ENCODE data around the gene CTBP2. TPM values are rescaled to one million over a fixed set of nuclear protein-coding genes. Genes with fewer than 3 reads are reported as not detected.
"Not testable (repeated sequence)": the region's sequence is repeated elsewhere in the genome, so short reads cannot be mapped to it uniquely, and the experiment has no call there.

CTBP2 gene
- total RNA-seq, 3 donors from 2014 or later: 53.1 to 91.2 (median 65.9) TPM

GRCh38 chr10:125153703-125154490, 6.5 kb downstream of the CTBP2 start:
- peak overlapping the region in 1 of 3 donors; percentile 61 for H3K4me3 ChIP-seq
- H3K4me1 ChIP-seq: peaks cover 5 to 34% of the 10 kb centered on the region in 2 donors

DNA sequence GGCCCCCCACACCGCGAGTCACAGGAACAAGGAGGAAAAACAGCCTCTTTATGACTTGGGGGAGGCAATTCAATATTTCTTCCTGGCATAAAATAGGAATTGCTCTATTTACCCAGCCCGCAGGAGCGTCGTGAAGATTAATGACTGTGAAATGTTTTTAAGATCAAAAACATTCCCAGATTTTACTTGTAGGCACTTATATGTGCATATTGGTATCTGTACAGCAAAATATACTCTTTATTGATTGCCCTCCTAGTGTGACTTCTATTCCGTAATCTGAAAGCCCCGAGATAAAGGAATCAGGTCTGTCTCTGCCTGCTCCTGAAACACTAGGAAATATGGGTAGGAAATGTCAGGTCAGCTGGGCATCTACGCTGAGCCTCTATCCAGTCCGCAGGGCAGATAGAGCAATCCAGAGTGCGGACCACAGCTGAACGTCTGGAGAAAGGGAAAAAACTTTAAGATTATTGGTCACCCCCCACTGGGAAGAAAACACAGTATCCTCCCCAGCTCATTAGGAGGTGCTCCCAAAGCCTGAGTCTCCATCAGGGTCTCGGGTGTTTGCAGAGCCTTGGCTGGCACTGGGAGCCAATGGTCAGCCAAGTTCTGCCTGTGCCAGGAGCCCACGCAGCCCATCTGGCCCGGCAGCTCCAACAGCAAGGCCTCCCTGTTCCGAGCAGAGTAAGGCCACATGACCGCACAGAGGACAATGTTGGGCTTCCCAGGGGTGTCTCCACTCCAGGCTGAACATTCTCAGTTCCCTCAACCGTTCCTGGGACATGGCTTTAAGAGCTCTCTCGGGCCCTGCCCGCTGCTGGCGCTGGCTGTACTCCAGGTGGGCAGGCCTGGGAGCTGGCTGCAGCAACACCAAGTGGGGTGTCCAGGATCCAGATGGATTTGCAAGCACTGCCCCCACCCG, 7.7 kb downstream of the CTBP2 start:
- peak overlapping the region; percentile 87 to 99 for H3K27ac ChIP-seq
- no peaks in the 10 kb centered on the region for H3K36me3 ChIP-seq
- H3K27me3 ChIP-seq: no peaks in the 10 kb centered on the region
- peak in 1 of 3 donors; percentile 7 for TF ChIP-seq CTCF (IDR thresholded peaks at IDR 0.05)
- no peak for TF ChIP-seq POLR2AphosphoS5 (IDR thresholded peaks at IDR 0.05)
- no peak for TF ChIP-seq POLR2A (IDR thresholded peaks at IDR 0.05)
- no peaks in the 10 kb centered on the region for H3K9me3 ChIP-seq
- intact Hi-C loops (cut with DNase I; ENCODE audit: low total_unique reads): no loop called here
- peak in 1 of 2 donors; percentile 66 for DNase-seq (ENCODE audit: low spot score in 2 of 2)
- peaks cover 5 to 38% of the 10 kb centered on the region in 2 donors for H3K4me1 ChIP-seq
- peak overlapping the region in 2 of 3 donors; percentile 47 to 61 for H3K4me3 ChIP-seq

More at GRCh38 chr10:125153703-125154490, 6.5 kb downstream of the CTBP2 start:
- intact Hi-C loops (cut with DNase I; ENCODE audit: low total_unique reads): no loop called here
- Histone ChIP-seq H3K27ac (peak overlapping the region; percentile 87 to 99), H3K9me3 (no peaks in the 10 kb centered on the region), H3K36me3 (no peaks in the 10 kb centered on the region), H3K27me3 (no peaks in the 10 kb centered on the region)
- TF ChIP-seq POLR2A (IDR thresholded peaks at IDR 0.05) (no peak), POLR2AphosphoS5 (IDR thresholded peaks at IDR 0.05) (no peak), CTCF (IDR thresholded peaks at IDR 0.05) (no peak)
- peak in 1 of 2 donors; percentile 43 for DNase-seq (ENCODE audit: low spot score in 2 of 2)

- no peak for TF ChIP-seq POLR2AphosphoS5 (IDR thresholded peaks at IDR 0.05)
- H3K27me3 ChIP-seq: no peaks in the 10 kb centered on the region
- peak overlapping the region in 2 of 3 donors; percentile 47 to 61 for H3K4me3 ChIP-seq
- peaks cover 8 to 47% of the 10 kb centered on the region in 2 donors for H3K4me1 ChIP-seq
- no peaks in the 10 kb centered on the region for H3K36me3 ChIP-seq
- no peaks in the 10 kb centered on the region for H3K9me3 ChIP-seq
- intact Hi-C loops (cut with DNase I; ENCODE audit: low total_unique reads): no loop called here
- no peak for DNase-seq (ENCODE audit: low spot score in 2 of 2)
- peak overlapping the region; percentile 87 to 99 for H3K27ac ChIP-seq
Observed at GRCh38 chr10:125151553-125152449, 8.6 kb downstream of the CTBP2 start.

- Histone ChIP-seq H3K9me3 (no peaks in the 10 kb centered on the region), H3K27ac (peak overlapping the region; percentile 87 to 99), H3K27me3 (no peaks in the 10 kb centered on the region), H3K36me3 (no peaks in the 10 kb centered on the region), H3K4me3 (no peak overlapping the region), H3K4me1 (peaks cover 9 to 46% of the 10 kb centered on the region in 2 donors)
- no peak for TF ChIP-seq POLR2A (IDR thresholded peaks at IDR 0.05)
- no peak for TF ChIP-seq POLR2AphosphoS5 (IDR thresholded peaks at IDR 0.05)
- no peak for TF ChIP-seq CTCF (IDR thresholded peaks at IDR 0.05)
- intact Hi-C loops (cut with DNase I; ENCODE audit: low total_unique reads): no loop called here
- DNase-seq (ENCODE audit: low spot score in 2 of 2): no peak
Observed at GRCh38 chr10:125151170-125151552, 9.2 kb downstream of the CTBP2 start.

DNA sequence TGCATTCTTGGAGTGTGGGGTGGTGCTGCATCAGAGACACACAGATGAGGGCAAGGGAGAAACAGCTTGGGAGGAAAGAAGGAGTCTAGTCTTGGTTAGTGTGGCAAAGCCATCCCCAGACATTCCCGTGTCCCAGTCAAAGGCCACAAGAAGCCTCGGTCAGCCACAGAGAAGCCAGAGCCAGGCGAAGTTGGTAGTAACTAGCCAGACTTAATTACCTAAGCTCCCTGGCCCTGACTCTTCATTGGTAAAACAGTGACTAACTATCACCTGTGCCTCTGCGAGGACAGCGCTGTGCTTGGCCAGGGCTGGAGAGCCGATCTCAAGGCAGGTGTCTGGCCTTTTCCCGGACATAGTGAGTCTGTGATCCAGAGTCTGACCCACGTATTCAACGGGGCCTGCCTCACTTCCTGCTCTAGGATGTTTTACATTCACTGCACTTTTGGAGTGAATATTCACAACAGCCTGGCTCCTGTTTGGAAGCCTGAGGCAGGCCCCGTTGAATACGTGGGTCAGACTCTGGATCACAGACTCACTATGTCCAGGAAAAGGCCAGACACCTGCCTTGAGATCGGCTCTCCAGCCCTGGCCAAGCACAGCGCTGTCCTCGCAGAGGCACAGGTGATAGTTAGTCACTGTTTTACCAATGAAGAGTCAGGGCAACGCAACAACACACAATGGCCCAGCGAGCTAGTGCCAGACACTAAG, 9.8 kb downstream of the CTBP2 start:
- H3K4me3 ChIP-seq; H3K9me3 ChIP-seq; H3K27me3 ChIP-seq; intact Hi-C loops (cut with DNase I; ENCODE audit: low total_unique reads); H3K36me3 ChIP-seq; DNase-seq (ENCODE audit: low spot score in 2 of 2): not testable (repeated sequence)
- Histone ChIP-seq H3K4me1 (peaks cover 9 to 40% of the 10 kb centered on the region in 2 donors), H3K27ac (peak overlapping the region; percentile 87 to 99)

Data from breast epithelium (tissue), 4 donors.